Lung (tissue), 12 donors: ENCODE measurements around the gene CDH23. TPM values are rescaled to one million over a fixed set of nuclear protein-coding genes. Genes with fewer than 3 reads are reported as not detected.

Experiments used
- ATAC-seq: fragments of 200-7000 bp; cut with Tn5 transposase; one replicate; pipeline ENCODE4 v1.9.1; 2020; ENCODE audit warnings: moderate number of reproducible peaks; ENCODE audit not compliant: insufficient read depth, low FRiP score
- DNase-seq, 3 donors: peaks; one replicate each; pipeline ENCODE4 v3.0.0-alpha.2; 2013 to 2017
- H3K27ac ChIP-seq, 2 donors: one replicate each; pipeline ENCODE4 v1.5.1; 2013; ENCODE audit warnings: mild to moderate bottlenecking in 2 of 2, moderate library complexity in 2 of 2, control low read depth in 1 of 2, inconsistent platforms in 1 of 2, low read depth in 1 of 2, low read length in 1 of 2
- H3K27me3 ChIP-seq, 3 donors: one replicate each; pipeline ENCODE4 v1.5.1; 2013; ENCODE audit warnings: low read length in 2 of 3; ENCODE audit not compliant: control insufficient read depth in 3 of 3, insufficient read depth in 3 of 3
- H3K36me3 ChIP-seq, 4 donors: one replicate each; pipeline ENCODE4 v1.5.1; 2013; ENCODE audit warnings: low read length in 4 of 4, mild to moderate bottlenecking in 1 of 4, moderate library complexity in 1 of 4; ENCODE audit not compliant: control insufficient read depth in 4 of 4, insufficient read depth in 4 of 4
- H3K4me1 ChIP-seq, 5 donors: one replicate each; pipeline ENCODE4 v1.5.1; 2013; ENCODE audit warnings: low read length in 5 of 5, mild to moderate bottlenecking in 2 of 5, moderate library complexity in 1 of 5; ENCODE audit not compliant: control insufficient read depth in 5 of 5, insufficient read depth in 5 of 5
- H3K4me3 ChIP-seq: one replicate; pipeline ENCODE4 v1.5.1; 2013; ENCODE audit warnings: mild to moderate bottlenecking, control low read depth, moderate library complexity
- H3K9ac ChIP-seq, 2 donors: one replicate each; pipeline ENCODE4 v1.5.1; 2013; ENCODE audit warnings: low read length in 2 of 2, control low read depth in 1 of 2; ENCODE audit not compliant: insufficient read depth in 1 of 2
- H3K9me3 ChIP-seq, 4 donors: one replicate each; pipeline ENCODE4 v1.5.1; 2013; ENCODE audit warnings: low read length in 3 of 4, mild to moderate bottlenecking in 1 of 4, moderate library complexity in 1 of 4; ENCODE audit not compliant: control insufficient read depth in 4 of 4, insufficient read depth in 3 of 4
- CTCF ChIP-seq: IDR thresholded peaks from 2 replicates; pipeline ENCODE4 v1.5.1; 2012; ENCODE audit warnings: mild to moderate bottlenecking; ENCODE audit errors: control extremely low read depth, extremely low read depth
- WGBS, 2 donors: extraction: QIAGEN DNeasy Blood & Tissue Kit; methylation state at CpG; one replicate each; pipeline ENCODE4 v1.1.7; 2013; 5-methylcytosine and 5-hydroxymethylcytosine counted together
- polyA plus RNA-seq, 2 donors: library from polyadenylated mRNA; stranded (reverse); fragments of 200-250 nt; gene quantifications; one replicate each; pipeline ENCODE4 v1.2.1, GENCODE V29; 2013
- total RNA-seq, 2 donors: library from RNA; depleted of rRNA in 1 of 2; stranded (reverse); fragments of >200 nt in 1 of 2; gene quantifications; one replicate each; pipeline ENCODE4 v1.2.1, GENCODE V29; 2014 to 2021
- donor health status: control.
- donor health status: control.
- donor health status: Bipolar disorder and iron deficiency.
- donor health status: healthy.
- donor health status: DM: yes; HTN: yes; CAD: no.

Gene CDH23
- total and polyA plus RNA-seq, 4 donors = 4.5 to 29.5 (median 6.0) TPM

DNA sequence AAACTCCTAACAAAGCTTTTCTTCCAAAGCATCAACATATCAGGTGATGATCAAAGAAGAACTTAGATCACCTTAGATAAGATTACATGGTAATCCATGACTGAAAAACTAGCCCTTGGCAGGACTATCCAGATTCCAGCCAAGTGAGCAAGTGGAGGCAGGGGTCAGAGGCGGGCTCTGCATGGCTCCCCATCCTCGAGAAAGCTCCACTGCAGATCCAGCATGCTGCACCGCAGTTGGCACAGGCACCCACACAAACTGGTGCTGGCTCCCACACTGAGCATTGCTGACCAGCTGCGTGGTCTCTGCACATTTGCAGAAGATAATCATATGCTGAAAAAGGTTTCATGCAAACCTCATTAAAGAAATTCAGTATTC lies 444.2 kb downstream of the CDH23 start:
- WGBS, 2 donors = 89 to 94% methylated on average over 4 of the region's 4 CpGs
- no peak overlapping the region for H3K27ac ChIP-seq
- ATAC-seq = no peak

DNA sequence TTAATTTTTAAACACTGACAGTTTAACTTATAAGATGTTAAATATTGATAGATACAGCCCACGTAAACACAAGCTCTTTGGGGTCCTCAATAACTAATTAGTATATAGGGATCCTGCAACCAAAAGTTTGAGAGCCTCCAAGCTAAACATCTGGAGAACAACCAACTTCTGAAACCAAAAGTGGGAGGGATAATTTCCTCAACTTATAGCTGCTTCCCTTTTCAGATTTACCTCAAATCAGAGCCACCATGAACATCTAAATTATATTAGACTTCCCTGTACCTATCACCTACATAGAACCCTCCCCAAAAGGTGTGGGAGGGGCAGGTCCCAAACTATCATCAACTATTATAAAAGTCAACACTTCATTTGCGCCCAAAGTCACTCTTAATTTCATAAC lies 445.7 kb downstream of the CDH23 start:
- no peak for DNase-seq
- WGBS, 2 donors = 64 to 68% methylated on average over 2 of the region's 2 CpGs

More for the DNA sequence above, 444.2 kb downstream of the CDH23 start:
- no peak for TF ChIP-seq CTCF
- H3K27me3 ChIP-seq = no peaks in the 10 kb centered on the region
- H3K9me3 ChIP-seq = no peaks in the 10 kb centered on the region
- H3K36me3 ChIP-seq = peaks cover 0 to 3% (median 0%) of the 10 kb centered on the region in 4 donors
- no peak for DNase-seq
- peaks cover 0 to 48% (median 19%) of the 10 kb centered on the region in 5 donors for H3K4me1 ChIP-seq
- no peak overlapping the region for H3K4me3 ChIP-seq
- H3K9ac ChIP-seq = no peak overlapping the region

GRCh38 chr10:71842856-71843686 lies 446.4 kb downstream of the CDH23 start:
- no peak for ATAC-seq
- Histone ChIP-seq H3K4me1 (peaks cover 0 to 42% (median 13%) of the 10 kb centered on the region in 5 donors), H3K27ac (no peak overlapping the region)

More for the DNA sequence above, 445.7 kb downstream of the CDH23 start:
- ATAC-seq = no peak
- no peak overlapping the region for H3K27ac ChIP-seq
- no peaks in the 10 kb centered on the region for H3K9me3 ChIP-seq
- peaks cover 0 to 3% (median 0%) of the 10 kb centered on the region in 4 donors for H3K36me3 ChIP-seq
- H3K9ac ChIP-seq = no peak overlapping the region
- no peak overlapping the region for H3K4me3 ChIP-seq
- H3K27me3 ChIP-seq = no peaks in the 10 kb centered on the region
- peaks cover 0 to 45% (median 13%) of the 10 kb centered on the region in 5 donors for H3K4me1 ChIP-seq
- no peak for TF ChIP-seq CTCF

More at GRCh38 chr10:71842856-71843686, 446.4 kb downstream of the CDH23 start:
- H3K9me3 ChIP-seq = no peaks in the 10 kb centered on the region
- peaks cover 0 to 3% (median 0%) of the 10 kb centered on the region in 4 donors for H3K36me3 ChIP-seq
- no peak overlapping the region for H3K9ac ChIP-seq
- TF ChIP-seq CTCF = no peak
- no peak overlapping the region for H3K4me3 ChIP-seq
- WGBS, 2 donors = 85 to 90% methylated on average over 14 of the region's 14 CpGs
- DNase-seq = no peak
- no peaks in the 10 kb centered on the region for H3K27me3 ChIP-seq
